NB4 (cell line): Measurements from ENCODE around the gene GMPR.

Experiments used
- CTCF ChIP-seq: IDR thresholded peaks from one replicate; pipeline ENCODE4 v1.5.1; 2012; ENCODE audit warnings: low read depth, low read length
- MAX ChIP-seq: IDR thresholded peaks from 2 replicates; pipeline ENCODE4 v1.6.1; 2011; ENCODE audit warnings: low read depth, low read length
- POLR2A ChIP-seq: IDR thresholded peaks from 2 replicates; pipeline ENCODE4 v1.6.1; 2011; ENCODE audit warnings: mild to moderate bottlenecking; ENCODE audit not compliant: insufficient read length; ENCODE audit errors: extremely low read depth

- TF ChIP-seq CTCF, result no peak
- TF ChIP-seq POLR2A, result no peak
- TF ChIP-seq MAX, result no peak
Measured at GRCh38 chr6:16265351-16266341, 27.3 kb downstream of the GMPR start.
